ENCODE data around the gene CCNC.

- TF ChIP-seq ZNF133 (tag by site-specific recombination; IDR thresholded peaks at IDR 0.05) = no peak
- TF ChIP-seq ZNF830 (tag by site-specific recombination; IDR thresholded peaks at IDR 0.05; ENCODE audit: low read depth) = no peak
- TF ChIP-seq KLF16 (tag by site-specific recombination; IDR thresholded peaks at IDR 0.05) = no peak
These were observed 42.7 kb upstream of the CCNC start for GRCh38 chr6:99611148-99611547.

All from HEK293 (cell line).